GM21381 (cell line): ENCODE results near the gene DIP2B.

Source experiments
- ATAC-seq: cut with Tn5 transposase; IDR thresholded peaks from one replicate; pipeline ENCODE4 v1.9.1; 2021; ENCODE audit warnings: mild to moderate bottlenecking, moderate library complexity; ENCODE audit not compliant: unreplicated experiment

The DIP2B gene

DNA sequence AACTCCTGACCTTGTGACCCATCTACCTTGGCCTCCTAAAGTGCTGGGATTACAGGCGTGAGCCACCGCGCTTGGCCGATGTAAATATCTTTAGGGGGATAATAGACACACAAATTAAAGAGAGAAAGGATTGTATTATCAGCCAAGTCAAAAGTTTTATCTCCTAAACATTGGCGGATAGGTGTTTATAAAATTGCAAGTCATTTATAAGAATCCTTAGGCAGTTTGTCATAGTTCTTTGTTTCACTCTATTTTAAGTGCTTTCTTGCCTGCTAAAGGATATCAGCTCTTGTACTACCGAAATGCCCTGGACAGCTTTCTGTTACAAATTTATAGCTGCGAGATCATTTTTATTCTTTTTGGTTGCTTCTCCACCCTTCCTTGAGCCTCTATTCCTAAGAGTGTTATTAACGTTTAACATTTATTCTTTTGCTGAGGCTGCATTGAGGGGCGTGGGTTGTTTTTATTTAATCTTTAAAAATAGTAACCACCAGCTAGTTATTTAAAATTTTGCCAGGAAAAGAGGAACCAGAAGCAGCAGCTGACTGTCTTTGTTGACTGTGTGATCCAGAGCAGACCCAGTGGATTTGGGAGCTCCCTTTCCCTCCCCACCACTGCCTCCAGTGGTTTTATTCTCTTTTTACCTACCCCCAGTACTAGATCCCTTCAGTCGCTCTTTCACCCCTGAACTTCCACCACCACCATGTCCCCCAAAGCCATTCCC lies 106.4 kb downstream of the DIP2B start:
- ATAC-seq = no peak

GRCh38 chr12:50612882-50613281 lies 108.1 kb downstream of the DIP2B start:
- no peak for ATAC-seq

DNA sequence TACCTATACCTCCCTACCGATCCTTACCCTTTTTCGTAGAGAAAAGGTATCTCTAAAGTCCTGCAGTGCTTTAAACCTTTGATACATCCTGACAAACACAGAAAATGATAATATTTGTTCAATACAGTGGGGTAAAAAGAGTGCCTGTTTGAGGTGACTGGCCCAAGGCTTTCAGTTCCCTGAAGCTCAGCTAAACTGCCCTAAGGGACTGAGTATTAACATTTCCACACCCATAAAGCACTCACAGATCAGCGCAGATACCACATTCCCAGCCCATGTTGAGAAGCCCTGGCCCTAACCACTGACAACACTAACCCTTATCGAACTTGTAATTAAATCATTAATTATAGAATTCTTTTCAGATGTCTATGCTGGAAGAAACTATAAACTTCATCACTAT lies 108.7 kb downstream of the DIP2B start:
- ATAC-seq = no peak

DNA sequence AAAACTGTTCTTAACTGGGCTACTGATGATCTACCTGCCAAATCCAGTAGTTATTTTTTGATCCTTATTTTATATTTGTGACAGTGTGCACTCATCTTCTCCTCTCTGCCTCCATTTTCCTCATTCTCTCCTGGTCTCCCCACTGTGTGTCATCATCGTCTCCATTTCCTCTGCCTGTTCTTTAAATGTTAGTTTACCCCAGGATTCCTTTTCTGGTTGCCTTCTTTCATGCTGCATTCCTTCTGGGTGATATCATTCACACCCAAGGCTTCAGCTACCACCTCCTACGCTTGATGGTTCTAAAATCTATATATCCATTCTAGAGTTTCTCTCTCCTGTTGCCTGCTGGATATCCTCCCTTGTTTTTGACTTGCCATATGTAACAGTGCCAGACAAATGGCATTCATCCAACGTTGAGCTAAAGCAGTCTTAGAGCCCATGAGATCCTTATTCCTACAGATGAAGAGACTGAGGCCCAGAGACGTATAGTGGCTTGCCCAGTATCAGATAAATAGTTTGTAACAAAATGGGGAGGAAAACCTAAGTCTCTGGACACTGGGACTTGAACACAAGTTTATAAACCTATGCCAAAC lies 109.5 kb downstream of the DIP2B start:
- no peak for ATAC-seq

DNA sequence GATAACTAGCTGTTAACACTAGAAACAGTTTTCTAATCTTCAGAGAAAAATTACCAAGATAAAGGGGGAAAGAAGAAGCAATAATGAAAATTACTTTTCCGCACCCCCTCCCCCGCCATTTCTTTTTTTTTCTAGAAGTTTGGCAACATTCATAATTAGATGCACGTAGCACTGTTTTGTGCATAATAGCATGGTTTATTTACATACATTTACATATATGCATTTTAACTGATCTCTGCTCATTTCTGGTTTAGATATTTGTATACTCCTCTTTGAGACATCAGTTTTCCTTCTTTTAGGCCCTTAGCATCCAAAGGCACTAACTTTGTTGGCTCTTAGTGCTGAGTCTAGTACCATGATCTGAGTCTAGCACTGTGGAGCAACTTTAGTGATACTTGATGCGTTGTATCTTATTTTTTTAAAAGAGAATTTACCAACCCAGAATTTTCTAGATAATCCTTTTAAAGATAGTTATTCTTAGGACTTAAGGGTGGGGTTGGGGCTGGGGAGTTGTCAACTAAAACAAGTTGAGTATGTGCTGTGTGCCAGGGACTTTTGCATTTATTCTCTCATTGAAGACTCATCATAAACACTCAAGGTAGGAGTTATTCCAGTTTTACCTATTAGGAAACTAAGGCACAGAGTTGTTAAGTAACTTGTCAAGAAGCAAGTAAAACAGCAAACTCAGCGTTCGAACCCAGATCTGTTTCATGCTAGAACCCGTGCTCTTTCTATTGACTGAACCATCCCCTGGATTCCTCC lies 110.5 kb downstream of the DIP2B start:
- no peak for ATAC-seq

DNA sequence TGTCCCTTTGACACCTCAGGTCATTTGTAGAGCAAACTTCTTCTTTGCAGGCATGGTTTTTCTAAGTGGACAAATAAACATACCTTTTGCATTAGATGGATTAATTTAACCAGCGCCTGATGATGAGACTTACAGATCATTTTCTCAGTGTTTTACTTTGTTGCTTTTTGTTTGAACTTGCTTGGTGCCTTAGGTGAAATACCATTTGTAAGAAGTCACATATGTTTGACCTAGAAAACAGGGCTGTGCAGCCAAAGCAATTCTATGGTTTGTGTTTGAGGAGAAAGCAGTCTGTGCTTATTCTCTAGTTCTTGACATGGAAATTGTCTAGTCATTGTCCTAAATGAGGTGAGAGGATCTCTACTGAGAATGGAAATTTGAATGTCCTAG lies 111.1 kb downstream of the DIP2B start:
- ATAC-seq = no peak

DNA sequence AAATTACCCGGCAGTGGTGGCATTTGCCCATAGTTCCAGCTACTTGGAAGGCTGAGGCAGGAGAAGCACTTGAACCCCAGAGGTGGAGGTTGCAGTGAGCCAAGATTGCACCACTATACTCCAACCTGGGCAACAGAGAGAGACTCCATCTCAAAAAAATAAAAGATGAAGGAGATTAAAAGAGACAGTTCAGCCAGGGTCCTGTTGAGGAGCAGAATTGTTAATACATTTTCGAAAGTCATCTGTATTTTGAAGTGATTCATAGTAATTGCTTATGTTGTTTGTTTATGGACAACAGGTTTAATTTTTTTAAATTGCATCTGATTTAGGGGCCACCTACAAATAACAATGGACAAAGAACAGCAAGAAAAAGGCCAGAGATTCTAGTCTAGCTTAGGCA lies 112.9 kb downstream of the DIP2B start:
- ATAC-seq = no peak

DNA sequence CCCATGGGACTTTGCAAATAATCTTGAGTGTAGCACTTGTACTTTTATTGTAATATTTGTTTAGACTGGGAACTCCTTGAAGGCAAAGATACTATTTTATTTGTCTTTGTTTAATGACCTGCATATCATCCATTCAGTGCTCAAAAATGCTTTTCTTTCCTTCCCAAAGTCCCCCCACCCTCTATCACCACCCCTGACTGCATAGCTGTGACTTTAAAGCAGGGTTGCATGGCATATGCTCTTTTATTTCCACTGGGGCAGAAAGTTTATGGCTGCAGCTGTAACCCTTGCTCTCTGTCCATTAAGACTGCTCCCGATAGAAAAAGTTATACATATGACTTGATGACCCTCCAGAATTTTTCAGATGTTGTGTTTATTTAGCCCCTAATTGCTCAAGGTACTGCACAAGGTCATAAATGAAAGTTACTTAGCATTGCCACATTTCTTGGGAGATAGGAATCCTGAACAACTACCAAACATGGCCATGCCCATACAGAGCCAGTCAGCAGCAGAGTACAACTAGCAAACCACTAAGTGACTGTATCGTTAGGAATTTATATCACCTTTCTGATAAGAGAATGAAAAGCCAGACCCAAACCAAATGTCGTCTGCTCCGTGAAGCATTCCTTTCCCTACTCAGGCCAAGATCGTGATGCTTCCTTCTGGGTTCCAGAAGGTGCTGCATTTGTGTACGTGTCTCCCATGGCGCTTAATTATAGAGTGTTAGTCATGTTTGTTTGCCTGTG lies 114.3 kb downstream of the DIP2B start:
- no peak for ATAC-seq

- no peak for ATAC-seq
These were observed 114.8 kb downstream of the DIP2B start for GRCh38 chr12:50619610-50619958.

DNA sequence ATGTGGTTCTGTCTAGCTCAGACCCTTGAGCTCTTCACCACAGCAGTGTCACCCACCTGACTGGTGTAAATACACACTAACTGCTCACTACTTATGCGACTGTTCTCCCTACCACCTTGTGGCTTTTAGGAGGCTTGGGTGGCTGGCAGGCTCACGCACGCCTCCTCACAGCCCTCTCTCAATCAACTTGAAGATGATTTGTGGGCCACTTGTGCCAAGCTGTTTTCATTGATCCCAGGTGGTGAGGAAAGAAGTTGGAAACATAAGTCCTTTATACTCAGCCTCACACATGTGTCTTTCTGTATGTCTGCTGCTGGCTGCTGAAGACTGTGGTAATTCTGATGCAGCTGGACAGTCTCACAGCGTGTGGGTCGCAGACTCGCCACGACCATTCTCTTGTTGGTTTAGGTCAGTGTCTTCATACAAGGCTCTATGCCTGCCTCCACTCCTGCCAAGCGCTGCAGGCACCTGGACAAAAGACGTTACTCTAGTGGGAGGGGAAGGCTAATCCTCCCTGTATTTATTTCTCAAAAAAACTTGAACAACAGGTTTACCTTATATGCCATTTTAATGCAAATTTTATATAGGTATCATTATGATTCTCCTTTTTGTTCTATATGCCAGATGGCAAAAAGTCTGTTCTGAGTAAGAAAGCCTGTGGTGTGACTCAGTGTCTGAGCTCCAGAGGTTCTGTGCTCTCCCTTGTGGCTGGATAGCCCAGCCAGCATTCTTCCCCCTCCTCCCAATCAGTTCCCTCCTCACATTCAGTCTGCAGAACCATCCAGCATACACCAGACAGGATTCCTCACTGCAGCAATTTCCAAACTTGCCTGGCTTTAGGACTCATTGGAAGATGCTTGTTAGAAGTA lies 115.6 kb downstream of the DIP2B start:
- no peak for ATAC-seq

DNA sequence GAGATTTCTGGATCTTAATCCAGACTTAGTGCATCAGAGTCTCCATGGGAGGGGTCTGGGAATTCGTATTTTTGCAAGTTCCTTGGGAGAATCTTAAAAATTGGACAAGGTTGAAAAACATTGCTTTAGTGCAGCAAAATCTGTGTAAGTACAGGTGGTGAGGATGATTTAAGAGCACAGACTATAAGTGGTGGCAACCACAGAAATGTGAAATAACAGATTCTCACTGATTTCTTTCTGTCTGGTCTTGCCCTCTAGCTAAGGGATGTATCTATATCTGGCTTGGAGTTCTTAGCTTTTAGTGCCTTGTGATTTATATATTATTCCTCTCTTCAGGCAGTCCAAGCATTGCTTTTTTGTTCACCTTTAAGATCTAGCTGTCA lies 116.2 kb downstream of the DIP2B start:
- no peak for ATAC-seq

DNA sequence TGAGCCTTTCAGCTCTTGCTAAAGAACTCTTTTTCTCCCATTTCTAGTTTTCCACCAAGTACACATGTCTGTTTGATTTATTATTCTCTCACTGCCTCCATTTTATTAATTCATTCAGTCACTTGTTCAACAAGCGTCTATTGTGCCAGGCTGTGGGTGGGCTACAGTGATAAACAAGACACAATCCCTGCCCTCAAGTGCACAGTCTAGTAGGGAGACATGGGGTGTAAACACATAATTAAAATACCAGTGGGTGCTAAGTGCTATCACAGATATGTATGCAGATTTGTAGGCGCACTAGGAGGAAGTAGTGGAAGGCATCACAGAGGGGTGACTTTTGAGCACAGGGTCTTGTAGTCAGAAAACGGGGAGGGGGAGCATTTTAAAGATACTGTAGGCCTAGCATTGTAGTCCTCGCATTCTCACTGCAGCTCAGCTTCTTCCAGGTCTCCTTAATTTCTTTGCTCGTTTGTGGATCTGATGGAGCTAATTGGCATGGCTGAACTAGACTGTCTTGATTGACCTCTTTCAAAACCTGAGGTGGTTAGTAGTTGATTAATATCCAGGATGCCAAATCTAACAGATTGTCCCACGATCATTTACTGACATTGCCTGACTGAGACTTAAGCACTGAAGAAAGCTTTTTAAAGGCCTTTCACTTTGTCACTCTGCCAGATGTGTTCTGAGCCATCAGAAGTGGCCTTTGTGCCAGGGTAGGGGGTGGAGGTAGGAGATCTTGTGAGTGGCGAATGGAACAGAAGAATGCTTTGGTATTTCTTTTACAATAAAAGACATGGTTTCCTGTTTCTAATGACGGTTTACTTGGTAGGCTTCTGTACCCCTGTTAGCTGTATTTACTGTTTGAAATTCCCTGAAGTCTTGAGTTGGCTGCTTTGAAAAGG lies 116.9 kb downstream of the DIP2B start:
- ATAC-seq = no peak

DNA sequence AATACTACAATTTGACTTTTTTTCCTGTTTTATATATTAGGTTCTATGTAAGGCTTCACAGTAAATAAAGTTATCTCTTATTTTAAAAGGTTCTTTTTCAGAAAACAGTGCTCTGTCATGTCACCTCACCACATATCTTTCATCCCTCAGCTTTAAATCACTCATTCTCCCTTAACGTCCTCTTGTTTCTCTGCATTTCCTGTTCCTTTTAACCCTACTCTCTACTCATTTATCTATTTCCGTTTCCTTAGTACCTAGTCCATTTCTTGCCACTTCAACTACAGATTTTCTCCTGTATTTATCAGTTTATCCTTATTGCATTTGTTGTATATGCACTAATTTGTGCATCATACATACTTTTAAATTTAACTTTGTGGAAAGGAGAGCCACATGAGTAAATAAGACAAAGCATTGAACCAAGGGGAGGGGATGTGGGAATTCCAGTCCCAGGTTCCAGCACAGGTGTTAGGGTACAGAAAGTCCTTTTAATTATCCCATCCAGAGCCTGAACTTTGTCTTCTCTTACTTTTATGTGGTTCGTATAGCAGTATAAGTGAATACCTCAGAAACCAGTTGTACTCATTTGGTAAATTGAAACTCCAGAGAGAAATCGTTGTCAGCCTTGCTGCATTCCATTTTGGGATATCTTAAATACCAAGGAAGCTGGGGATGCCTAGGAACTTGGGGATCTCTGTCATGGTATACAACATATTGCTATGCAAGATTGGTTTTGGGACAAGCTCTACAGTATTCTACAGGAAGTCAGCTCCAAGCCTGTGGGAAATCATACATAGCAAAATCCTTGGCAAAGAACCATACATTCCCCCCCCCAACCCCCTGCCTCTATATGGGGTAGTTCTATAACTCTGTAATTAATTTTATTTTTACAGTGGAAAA lies 120.5 kb downstream of the DIP2B start:
- no peak for ATAC-seq

- ATAC-seq = no peak
These were observed 121.2 kb downstream of the DIP2B start for GRCh38 chr12:50626026-50626425.

GRCh38 chr12:50627491-50627890 lies 122.7 kb downstream of the DIP2B start:
- ATAC-seq = no peak

DNA sequence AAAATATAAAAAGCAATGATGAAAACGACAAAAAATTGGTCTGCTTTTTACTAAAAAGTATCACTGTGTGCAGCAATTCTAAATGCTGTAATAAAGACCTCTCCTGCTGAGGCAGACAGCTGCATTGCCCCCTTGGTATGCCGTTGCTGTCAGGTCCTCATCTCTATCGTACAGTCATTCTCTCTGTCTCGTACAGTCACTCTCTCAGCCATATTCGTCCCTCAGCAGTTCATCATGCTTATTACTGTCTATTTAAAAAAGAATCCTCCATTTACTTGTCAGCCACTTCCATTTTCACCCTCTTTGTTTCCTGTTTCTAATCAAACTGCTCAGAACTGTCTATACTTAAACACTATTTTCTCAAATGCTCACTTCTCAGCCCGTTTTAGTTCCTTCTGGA lies 123.6 kb downstream of the DIP2B start:
- no peak for ATAC-seq

DNA sequence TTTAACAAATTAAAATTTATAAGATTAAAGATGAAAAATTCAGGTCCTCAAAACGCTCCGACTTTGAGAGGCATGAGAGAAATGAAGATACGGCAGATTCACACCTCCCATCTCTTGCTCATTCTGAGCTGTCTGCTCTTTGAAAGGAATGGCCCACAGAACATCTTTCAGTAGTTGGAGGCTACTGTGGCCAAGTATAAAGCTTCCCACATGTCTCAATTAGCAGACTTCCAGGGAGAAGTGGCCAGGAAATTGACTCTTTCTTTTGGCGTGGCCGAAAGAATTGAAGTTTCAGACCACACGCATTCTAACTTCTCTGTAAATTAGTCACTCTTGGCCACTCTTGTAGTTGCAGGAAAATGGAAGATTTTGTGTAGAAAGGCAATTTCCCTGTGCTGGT lies 129.2 kb downstream of the DIP2B start:
- ATAC-seq = no peak

- ATAC-seq = no peak
These were observed 129.6 kb downstream of the DIP2B start for GRCh38 chr12:50634379-50634778.

DNA sequence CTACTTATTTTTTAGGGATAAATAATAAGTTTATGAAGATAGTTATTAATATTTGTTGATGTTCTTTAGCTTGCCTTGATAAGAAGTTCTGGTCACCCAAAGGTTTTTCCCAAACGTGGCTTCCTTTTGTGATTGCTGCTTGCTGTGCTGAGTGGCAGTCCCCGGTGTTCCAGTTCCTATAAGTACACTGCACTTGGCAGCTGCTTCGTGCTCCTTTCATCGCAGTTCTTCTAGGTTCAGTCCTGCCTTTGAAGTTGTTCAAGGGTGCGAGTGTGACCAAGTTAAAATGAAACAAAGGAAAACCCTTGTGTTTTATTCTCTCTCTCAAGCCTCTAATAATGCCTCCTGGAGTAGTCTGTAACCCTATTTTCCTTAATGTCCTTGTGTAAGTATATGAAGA lies 130.6 kb downstream of the DIP2B start:
- ATAC-seq = no peak
